Mesothelial cell of epicardium (in vitro differentiated cells): ENCODE measurements around the gene PCDHGA6. TPM values are rescaled to one million over a fixed set of nuclear protein-coding genes. Genes with fewer than 3 reads are reported as not detected.

Experiments used
- DNase-seq, 2 experiments: peaks; one replicate each; pipeline ENCODE4 v3.0.0; 2021; ENCODE audit warnings: low spot score in 2 of 2; ENCODE audit not compliant: unreplicated experiment in 2 of 2
- H3K27ac Mint-ChIP-seq: 2 replicates; pipeline ENCODE4 v1.8.0; 2021; ENCODE audit warnings: mixed read lengths
- H3K27me3 Mint-ChIP-seq: 2 replicates; pipeline ENCODE4 v1.8.0; 2021; ENCODE audit warnings: low read depth, mixed read lengths
- H3K36me3 Mint-ChIP-seq: 2 replicates; pipeline ENCODE4 v1.8.0; 2021; ENCODE audit warnings: mixed read lengths
- H3K4me1 Mint-ChIP-seq: 2 replicates; pipeline ENCODE4 v1.8.0; 2021; ENCODE audit warnings: mixed read lengths
- H3K4me3 Mint-ChIP-seq: 2 replicates; pipeline ENCODE4 v1.8.0; 2021; ENCODE audit warnings: mild to moderate bottlenecking, moderate library complexity, mixed read lengths
- H3K9me3 Mint-ChIP-seq: 2 replicates; pipeline ENCODE4 v1.8.0; 2021; ENCODE audit warnings: mixed read lengths
- total RNA-seq: library from RNA; stranded (reverse); gene quantifications from 3 replicates; pipeline ENCODE4 v1.2.1, GENCODE V29; 2021
- TF ChIP-seq, protein P1 (sequence below): fragments of 200-600 bp; sonication (generic); IDR thresholded peaks from one replicate; pipeline ENCODE4 v1.5.0; 2021; ENCODE audit warnings: antibody characterized with exemption; ENCODE audit not compliant: unreplicated experiment

Gene PCDHGA6
- total RNA-seq, 1 donor from 2014 or later = 0.25 TPM

DNA sequence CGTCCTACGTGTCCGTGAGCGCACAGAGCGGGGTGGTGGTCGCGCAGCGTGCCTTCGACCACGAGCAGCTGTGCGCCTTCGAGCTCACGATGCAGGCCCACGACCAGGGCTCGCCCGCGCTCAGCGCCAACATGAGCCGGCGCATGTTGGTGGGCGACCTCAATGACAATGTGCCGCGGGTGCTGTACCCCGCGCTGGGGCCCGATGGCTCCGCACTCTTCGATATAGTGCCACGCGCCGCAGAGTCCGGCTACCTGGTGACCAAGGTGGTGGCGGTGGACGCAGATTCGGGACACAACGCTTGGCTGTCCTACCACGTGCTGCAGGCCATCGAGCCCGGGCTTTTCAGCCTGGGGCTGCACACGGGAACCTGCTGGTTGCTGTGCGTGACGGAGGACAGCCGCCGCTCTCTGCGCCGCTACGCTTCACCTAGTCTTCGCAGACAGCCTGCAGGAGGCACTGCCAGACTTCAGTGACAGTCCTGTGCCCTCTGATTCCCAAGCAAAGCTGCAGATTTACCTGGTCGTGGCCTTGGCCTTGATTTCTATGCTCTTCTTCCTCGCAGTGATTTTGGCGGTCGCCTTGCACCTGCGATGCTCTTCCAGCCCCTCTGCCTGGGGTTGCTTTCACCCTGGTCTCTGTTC lies 54.2 kb downstream of the PCDHGA6 start:
- Mint-ChIP-seq H3K9me3 (peaks cover 61% of the 10 kb centered on the region), H3K36me3 (peaks cover 69% of the 10 kb centered on the region), H3K27ac (no peak overlapping the region), H3K4me3 (no peak overlapping the region), H3K27me3 (no peaks in the 10 kb centered on the region), H3K4me1 (no peaks in the 10 kb centered on the region)
- no peak for DNase-seq
- TF ChIP-seq, protein P1, sequence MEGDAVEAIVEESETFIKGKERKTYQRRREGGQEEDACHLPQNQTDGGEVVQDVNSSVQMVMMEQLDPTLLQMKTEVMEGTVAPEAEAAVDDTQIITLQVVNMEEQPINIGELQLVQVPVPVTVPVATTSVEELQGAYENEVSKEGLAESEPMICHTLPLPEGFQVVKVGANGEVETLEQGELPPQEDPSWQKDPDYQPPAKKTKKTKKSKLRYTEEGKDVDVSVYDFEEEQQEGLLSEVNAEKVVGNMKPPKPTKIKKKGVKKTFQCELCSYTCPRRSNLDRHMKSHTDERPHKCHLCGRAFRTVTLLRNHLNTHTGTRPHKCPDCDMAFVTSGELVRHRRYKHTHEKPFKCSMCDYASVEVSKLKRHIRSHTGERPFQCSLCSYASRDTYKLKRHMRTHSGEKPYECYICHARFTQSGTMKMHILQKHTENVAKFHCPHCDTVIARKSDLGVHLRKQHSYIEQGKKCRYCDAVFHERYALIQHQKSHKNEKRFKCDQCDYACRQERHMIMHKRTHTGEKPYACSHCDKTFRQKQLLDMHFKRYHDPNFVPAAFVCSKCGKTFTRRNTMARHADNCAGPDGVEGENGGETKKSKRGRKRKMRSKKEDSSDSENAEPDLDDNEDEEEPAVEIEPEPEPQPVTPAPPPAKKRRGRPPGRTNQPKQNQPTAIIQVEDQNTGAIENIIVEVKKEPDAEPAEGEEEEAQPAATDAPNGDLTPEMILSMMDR = no peak

Other genes with a start within 250 kb of the PCDHGA6 start
- 5.2 to 6.8 TPM (median 6.0 TPM) in 3 replicates for gene PCDHB5, start 238.7 kb upstream of the PCDHGA6 start, total RNA-seq
- gene PCDHB6, start 223.8 kb upstream of the PCDHGA6 start, total RNA-seq = 1.8 to 2.1 TPM (median 2.1 TPM) in 3 replicates
- gene PCDHB7, start 201.2 kb upstream of the PCDHGA6 start, total RNA-seq = 1.4 to 1.8 TPM (median 1.6 TPM) in 3 replicates
- 2.3 to 2.4 TPM (median 2.4 TPM) in 3 replicates for gene PCDHB8, start 196.1 kb upstream of the PCDHGA6 start, total RNA-seq
- gene PCDHB16, start 191.5 kb upstream of the PCDHGA6 start, total RNA-seq = 23.5 to 24.6 TPM (median 24.4 TPM) in 3 replicates
- gene PCDHB9, start 186.7 kb upstream of the PCDHGA6 start, total RNA-seq = 14.5 to 16.0 TPM (median 15.1 TPM) in 3 replicates
- 10.8 to 11.9 TPM (median 11.7 TPM) in 3 replicates for gene PCDHB10, start 181.5 kb upstream of the PCDHGA6 start, total RNA-seq
- gene PCDHB11, start 174.3 kb upstream of the PCDHGA6 start, total RNA-seq = 6.1 to 6.6 TPM (median 6.4 TPM) in 3 replicates
- gene PCDHB12, start 165.2 kb upstream of the PCDHGA6 start, total RNA-seq = 5.8 to 6.4 TPM (median 6.1 TPM) in 3 replicates
- gene PCDHB13, start 160.0 kb upstream of the PCDHGA6 start, total RNA-seq = 7.8 to 8.0 TPM (median 8.0 TPM) in 3 replicates
- gene PCDHB14, start 150.5 kb upstream of the PCDHGA6 start, total RNA-seq = 7.1 to 8.6 TPM (median 7.7 TPM) in 3 replicates
- gene PCDHB15, start 128.5 kb upstream of the PCDHGA6 start, total RNA-seq = 2.2 to 2.4 TPM (median 2.3 TPM) in 3 replicates
- 1.3 to 1.6 TPM (median 1.6 TPM) in 3 replicates for gene SLC25A2, start 69.8 kb upstream of the PCDHGA6 start, total RNA-seq
- 97.2 to 103 TPM (median 99.6 TPM) in 3 replicates for gene TAF7, start 53.1 kb upstream of the PCDHGA6 start, total RNA-seq
- gene PCDHGA1, start 43.4 kb upstream of the PCDHGA6 start, total RNA-seq = 0.22 to 0.47 TPM (median 0.34 TPM) in 3 replicates
- 0.11 to 0.33 TPM (median 0.32 TPM) in 3 replicates for gene PCDHGA2, start 35.1 kb upstream of the PCDHGA6 start, total RNA-seq
- gene PCDHGA3, start 30.1 kb upstream of the PCDHGA6 start, total RNA-seq = 0.07 to 0.16 TPM (median 0.13 TPM) in 3 replicates
- gene PCDHGB1, start 23.8 kb upstream of the PCDHGA6 start, total RNA-seq = 1.7 to 2.0 TPM (median 2.0 TPM) in 3 replicates
- 0.86 to 1.2 TPM (median 1.1 TPM) in 3 replicates for gene PCDHGA4, start 18.9 kb upstream of the PCDHGA6 start, total RNA-seq
- gene PCDHGB2, start 13.9 kb upstream of the PCDHGA6 start, total RNA-seq = 0.86 to 1.3 TPM (median 1.2 TPM) in 3 replicates
- gene PCDHGA5, start 9.7 kb upstream of the PCDHGA6 start, total RNA-seq = 0.51 to 0.66 TPM (median 0.52 TPM) in 3 replicates
- 0.59 to 0.74 TPM (median 0.64 TPM) in 3 replicates for gene PCDHGB3, start 3.6 kb upstream of the PCDHGA6 start, total RNA-seq
- gene PCDHGA7, start 8.9 kb downstream of the PCDHGA6 start, total RNA-seq = 0.33 to 0.43 TPM (median 0.38 TPM) in 3 replicates
- 31.0 to 35.5 TPM (median 33.0 TPM) in 3 replicates for gene PCDHGB4, start 13.8 kb downstream of the PCDHGA6 start, total RNA-seq
- 2.6 to 2.9 TPM (median 2.7 TPM) in 3 replicates for gene PCDHGA8, start 18.7 kb downstream of the PCDHGA6 start, total RNA-seq
- gene PCDHGB5, start 24.1 kb downstream of the PCDHGA6 start, total RNA-seq = 3.3 to 4.5 TPM (median 3.9 TPM) in 3 replicates
- gene PCDHGA9, start 28.9 kb downstream of the PCDHGA6 start, total RNA-seq = 2.1 to 2.3 TPM (median 2.3 TPM) in 3 replicates
- 74.0 to 76.3 TPM (median 75.7 TPM) in 3 replicates for gene PCDHGB6, start 34.1 kb downstream of the PCDHGA6 start, total RNA-seq
- 30.7 to 33.4 TPM (median 32.1 TPM) in 3 replicates for gene PCDHGA10, start 39.1 kb downstream of the PCDHGA6 start, total RNA-seq
- gene PCDHGB7, start 43.8 kb downstream of the PCDHGA6 start, total RNA-seq = 14.1 to 16.4 TPM (median 14.9 TPM) in 3 replicates
- 5.7 to 6.0 TPM (median 6.0 TPM) in 3 replicates for gene PCDHGA11, start 47.2 kb downstream of the PCDHGA6 start, total RNA-seq
- 4.1 to 5.2 TPM (median 4.5 TPM) in 3 replicates for gene PCDHGA12, start 56.6 kb downstream of the PCDHGA6 start, total RNA-seq
- 80.2 to 82.9 TPM (median 80.6 TPM) in 3 replicates for gene PCDHGC3, start 102.1 kb downstream of the PCDHGA6 start, total RNA-seq
- gene PCDHGC4, start 111.1 kb downstream of the PCDHGA6 start, total RNA-seq = 5.2 to 6.2 TPM (median 5.2 TPM) in 3 replicates
- gene PCDHGC5, start 115.2 kb downstream of the PCDHGA6 start, total RNA-seq = 2.6 to 3.5 TPM (median 3.5 TPM) in 3 replicates
- 43.0 to 43.9 TPM (median 43.6 TPM) in 3 replicates for gene DIAPH1, start 245.1 kb downstream of the PCDHGA6 start, total RNA-seq